Activated CD4-positive, alpha-beta T cell treated with anti-CD3 and anti-CD28 coated beads, Interleukin-2, amount 10 ng/mL, durations not matched to agents 24 days and 14 days (primary cell): ENCODE results near the gene URM1. TPM values are rescaled to one million over a fixed set of nuclear protein-coding genes. Genes with fewer than 3 reads are reported as not detected.

Experiments used
- DNase-seq: peaks from one replicate; pipeline ENCODE4 v3.0.0; 2022
- H3K27ac Mint-ChIP-seq: one replicate; pipeline ENCODE4 v1.8.0; 2022; ENCODE audit warnings: mild to moderate bottlenecking, mixed read lengths
- H3K27me3 Mint-ChIP-seq: one replicate; pipeline ENCODE4 v1.8.0; 2022; ENCODE audit warnings: mixed read lengths
- H3K36me3 Mint-ChIP-seq: one replicate; pipeline ENCODE4 v1.8.0; 2022; ENCODE audit warnings: low read depth, mild to moderate bottlenecking, mixed read lengths
- H3K4me1 Mint-ChIP-seq: one replicate; pipeline ENCODE4 v1.8.0; 2021; ENCODE audit warnings: mixed read lengths
- H3K4me3 Mint-ChIP-seq: one replicate; pipeline ENCODE4 v1.8.0; 2022; ENCODE audit warnings: mild to moderate bottlenecking, moderate library complexity, mixed read lengths
- H3K9me3 Mint-ChIP-seq: one replicate; pipeline ENCODE4 v1.8.0; 2021; ENCODE audit warnings: mixed read lengths
- intact Hi-C: fragments of 100-400 bp; cut with micrococcal nuclease; formaldehyde crosslinking; loops from one replicate; pipeline ENCODE4 v1.15.1; 2023
- total RNA-seq: library from RNA; stranded (reverse); gene quantifications from 2 replicates; pipeline ENCODE4 v1.2.3, GENCODE V29; 2022

The URM1 gene
- total RNA-seq, 1 donor from 2014 or later: 87.2 TPM

- H3K36me3 Mint-ChIP-seq: no peaks in the 10 kb centered on the region
- no peak overlapping the region for H3K4me3 Mint-ChIP-seq
- no peaks in the 10 kb centered on the region for H3K9me3 Mint-ChIP-seq
- no peak overlapping the region for H3K27ac Mint-ChIP-seq
- no peak for DNase-seq
- H3K4me1 Mint-ChIP-seq: peaks cover 9% of the 10 kb centered on the region
- intact Hi-C loops: no loop called here
- H3K27me3 Mint-ChIP-seq: peaks cover 18% of the 10 kb centered on the region
These were observed 53.1 kb downstream of the URM1 start for GRCh38 chr9:128424268-128424780.

- DNase-seq: no peak
- no peaks in the 10 kb centered on the region for H3K36me3 Mint-ChIP-seq
These were observed 57.7 kb downstream of the URM1 start for GRCh38 chr9:128428644-128429512.

GRCh38 chr9:128429513-128430086 lies 58.4 kb downstream of the URM1 start:
- Mint-ChIP-seq H3K27me3 (peaks cover under 1% of the 10 kb centered on the region), H3K9me3 (no peaks in the 10 kb centered on the region), H3K4me1 (no peaks in the 10 kb centered on the region), H3K4me3 (no peak overlapping the region), H3K36me3 (no peaks in the 10 kb centered on the region), H3K27ac (no peak overlapping the region)
- no peak for DNase-seq
- intact Hi-C loops: no loop called here

More at GRCh38 chr9:128428644-128429512, 57.7 kb downstream of the URM1 start:
- Mint-ChIP-seq H3K9me3 (no peaks in the 10 kb centered on the region), H3K4me1 (no peaks in the 10 kb centered on the region), H3K27me3 (peaks cover 2% of the 10 kb centered on the region), H3K27ac (no peak overlapping the region), H3K4me3 (no peak overlapping the region)
- intact Hi-C loops: no loop called here

GRCh38 chr9:128431207-128431606 lies 60.0 kb downstream of the URM1 start:
- no peaks in the 10 kb centered on the region for H3K27me3 Mint-ChIP-seq
- intact Hi-C loops: no loop called here
- H3K4me3 Mint-ChIP-seq: no peak overlapping the region
- H3K36me3 Mint-ChIP-seq: no peaks in the 10 kb centered on the region
- H3K4me1 Mint-ChIP-seq: no peaks in the 10 kb centered on the region
- DNase-seq: no peak
- H3K9me3 Mint-ChIP-seq: no peaks in the 10 kb centered on the region
- H3K27ac Mint-ChIP-seq: no peak overlapping the region

GRCh38 chr9:128434340-128434739 lies 63.2 kb downstream of the URM1 start:
- no peaks in the 10 kb centered on the region for H3K27me3 Mint-ChIP-seq
- no peaks in the 10 kb centered on the region for H3K36me3 Mint-ChIP-seq
- DNase-seq: no peak
- H3K9me3 Mint-ChIP-seq: no peaks in the 10 kb centered on the region
- peaks cover 7% of the 10 kb centered on the region for H3K4me1 Mint-ChIP-seq
- intact Hi-C loops: no loop called here
- no peak overlapping the region for H3K27ac Mint-ChIP-seq
- no peak overlapping the region for H3K4me3 Mint-ChIP-seq

- H3K27me3 Mint-ChIP-seq: no peaks in the 10 kb centered on the region
- DNase-seq: no peak
- intact Hi-C loops: no loop called here
- H3K9me3 Mint-ChIP-seq: no peaks in the 10 kb centered on the region
- no peak overlapping the region for H3K4me3 Mint-ChIP-seq
- H3K27ac Mint-ChIP-seq: no peak overlapping the region
- H3K4me1 Mint-ChIP-seq: peaks cover 7% of the 10 kb centered on the region
- H3K36me3 Mint-ChIP-seq: no peaks in the 10 kb centered on the region
These were observed 64.4 kb downstream of the URM1 start for GRCh38 chr9:128435611-128436010.

- Mint-ChIP-seq H3K36me3 (no peaks in the 10 kb centered on the region), H3K4me1 (peaks cover 7% of the 10 kb centered on the region), H3K4me3 (no peak overlapping the region), H3K27me3 (no peaks in the 10 kb centered on the region), H3K27ac (no peak overlapping the region), H3K9me3 (no peaks in the 10 kb centered on the region)
- peak; percentile 96 for DNase-seq
- intact Hi-C loops: no loop called here
These were observed 67.4 kb downstream of the URM1 start for GRCh38 chr9:128438343-128439109.

- Mint-ChIP-seq H3K4me3 (no peak overlapping the region), H3K27me3 (no peaks in the 10 kb centered on the region), H3K27ac (no peak overlapping the region), H3K36me3 (no peaks in the 10 kb centered on the region), H3K4me1 (peaks cover 7% of the 10 kb centered on the region), H3K9me3 (no peaks in the 10 kb centered on the region)
- intact Hi-C loops: no loop called here
- no peak for DNase-seq
These were observed 68.1 kb downstream of the URM1 start for GRCh38 chr9:128439273-128439672.

Other genes starting within 250 kb of the URM1 start
- gene PTGES2, start 243.6 kb upstream of the URM1 start, total RNA-seq: 84.6 and 89.8 TPM in 2 replicates
- gene LCN2, start 221.9 kb upstream of the URM1 start, total RNA-seq: not detected in 2 replicates
- gene BBLN, start 211.1 kb upstream of the URM1 start, total RNA-seq: 89.3 and 91.4 TPM in 2 replicates
- 142 and 143 TPM in 2 replicates for gene CIZ1, start 179.8 kb upstream of the URM1 start, total RNA-seq
- gene DNM1, start 168.0 kb upstream of the URM1 start, total RNA-seq: 0.95 and 1.5 TPM in 2 replicates
- 44.1 and 50.4 TPM in 2 replicates for gene GOLGA2, start 95.4 kb upstream of the URM1 start, total RNA-seq
- gene SWI5, start 95.1 kb upstream of the URM1 start, total RNA-seq: 13.6 and 14.3 TPM in 2 replicates
- gene TRUB2, start 48.9 kb upstream of the URM1 start, total RNA-seq: 40.4 and 43.0 TPM in 2 replicates
- gene COQ4, start 48.5 kb upstream of the URM1 start, total RNA-seq: 60.7 and 61.4 TPM in 2 replicates
- 37.0 and 37.9 TPM in 2 replicates for gene SLC27A4, start 30.8 kb upstream of the URM1 start, total RNA-seq
- gene CERCAM, start 49.5 kb downstream of the URM1 start, total RNA-seq: 1.3 and 1.6 TPM in 2 replicates
- gene ODF2, start 84.6 kb downstream of the URM1 start, total RNA-seq: 60.8 and 64.8 TPM in 2 replicates
- 53.3 and 54.1 TPM in 2 replicates for gene GLE1, start 133.3 kb downstream of the URM1 start, total RNA-seq
- 240 and 249 TPM in 2 replicates for gene SPTAN1, start 181.2 kb downstream of the URM1 start, total RNA-seq